ENCODE data around the gene EVI5L.

- TF ChIP-seq CTCF (IDR thresholded peaks at IDR 0.05) (no peak), POLR2A (IDR thresholded peaks at IDR 0.05) (no peak), POLR2AphosphoS5 (IDR thresholded peaks at IDR 0.05) (no peak)
Measured at GRCh38 chr19:7817801-7818200, 12.2 kb upstream of the EVI5L start.

Data from prostate gland (tissue), 2 donors.